HG03457 (cell line): ENCODE measurements around the gene FAM181B.
A peak's percentile ranks its signal among the peaks of the same experiment; 100 is the strongest.
"Not testable (repeated sequence)": the region's sequence is repeated elsewhere in the genome, so short reads cannot be mapped to it uniquely, and the experiment has no call there.

Source experiments
- ATAC-seq: cut with Tn5 transposase; IDR thresholded peaks from one replicate; pipeline ENCODE4 v1.9.1; 2021; ENCODE audit warnings: moderate number of reproducible peaks; ENCODE audit not compliant: unreplicated experiment

The FAM181B gene

GRCh38 chr11:82732734-82733443, 775 bp downstream of the FAM181B start:
- no peak for ATAC-seq

- no peak for ATAC-seq
Observed at GRCh38 chr11:82732348-82732733, 1.3 kb downstream of the FAM181B start.

- ATAC-seq: no peak
Observed at GRCh38 chr11:82731691-82732277, 1.9 kb downstream of the FAM181B start.

GRCh38 chr11:82730754-82731153, 2.9 kb downstream of the FAM181B start:
- no peak for ATAC-seq

- ATAC-seq: no peak
Observed at GRCh38 chr11:82730286-82730685, 3.4 kb downstream of the FAM181B start.

GRCh38 chr11:82724026-82724425, 9.6 kb downstream of the FAM181B start:
- ATAC-seq: no peak

- no peak for ATAC-seq
Observed at GRCh38 chr11:82722231-82722630, 11.4 kb downstream of the FAM181B start.

GRCh38 chr11:82720267-82721065, 13.2 kb downstream of the FAM181B start:
- no peak for ATAC-seq

GRCh38 chr11:82719361-82720105, 14.1 kb downstream of the FAM181B start:
- ATAC-seq: no peak

- ATAC-seq: no peak
Observed at GRCh38 chr11:82718821-82719220, 14.8 kb downstream of the FAM181B start.

- ATAC-seq: peak; percentile 59
Observed at GRCh38 chr11:82718307-82718706, 15.4 kb downstream of the FAM181B start.

- ATAC-seq: no peak
Observed at GRCh38 chr11:82714346-82715174, 19.1 kb downstream of the FAM181B start.

GRCh38 chr11:82711648-82712047, 22.0 kb downstream of the FAM181B start:
- no peak for ATAC-seq

- ATAC-seq: no peak
Observed at GRCh38 chr11:82703796-82704195, 29.9 kb downstream of the FAM181B start.

GRCh38 chr11:82703226-82703625, 30.4 kb downstream of the FAM181B start:
- no peak for ATAC-seq

- no peak for ATAC-seq
Observed at GRCh38 chr11:82701847-82702520, 31.7 kb downstream of the FAM181B start.

- no peak for ATAC-seq
Observed at GRCh38 chr11:82698576-82699352, 34.9 kb downstream of the FAM181B start.

GRCh38 chr11:82692981-82693380, 40.7 kb downstream of the FAM181B start:
- no peak for ATAC-seq

GRCh38 chr11:82689347-82689746, 44.3 kb downstream of the FAM181B start:
- ATAC-seq: not testable (repeated sequence)
